Naive B cell (primary cell): ENCODE data around the gene FGFR3. TPM values are rescaled to one million over a fixed set of nuclear protein-coding genes. Genes with fewer than 3 reads are reported as not detected.

Experiments
- ATAC-seq, 2 donors: fragments of 150-1000 bp; cut with Tn5 transposase; 2 replicates each; pipeline ENCODE4 v1.10.0; 2021; ENCODE audit warnings: low read depth in 2 of 2, mild to moderate bottlenecking in 2 of 2, moderate library complexity in 2 of 2
- DNase-seq: peaks from one replicate; pipeline ENCODE4 v3.0.0; 2022
- H3K27ac Mint-ChIP-seq, 6 donors: one replicate each; pipeline ENCODE4 v1.8.0; 2020 to 2022; ENCODE audit warnings: mild to moderate bottlenecking in 6 of 6, mixed read lengths in 6 of 6, moderate library complexity in 5 of 6, inconsistent platforms in 2 of 6
- H3K27me3 Mint-ChIP-seq, 3 donors: one replicate each; pipeline ENCODE4 v1.8.0; 2021 to 2022; ENCODE audit warnings: mixed read lengths in 3 of 3, mild to moderate bottlenecking in 1 of 3
- H3K36me3 Mint-ChIP-seq, 2 donors: one replicate each; pipeline ENCODE4 v1.8.0; 2020 to 2022; ENCODE audit warnings: mixed read lengths in 2 of 2, inconsistent platforms in 1 of 2, mild to moderate bottlenecking in 1 of 2
- H3K4me1 Mint-ChIP-seq, 3 donors: one replicate each; pipeline ENCODE4 v1.8.0; 2020 to 2022; ENCODE audit warnings: mixed read lengths in 3 of 3, inconsistent platforms in 1 of 3, mild to moderate bottlenecking in 1 of 3, moderate library complexity in 1 of 3
- H3K4me3 Mint-ChIP-seq, 8 donors: one replicate each; pipeline ENCODE4 v1.8.0; 2020 to 2022; ENCODE audit warnings: mild to moderate bottlenecking in 8 of 8, mixed read lengths in 8 of 8, moderate library complexity in 8 of 8, inconsistent platforms in 2 of 8
- H3K9me3 Mint-ChIP-seq, 7 donors: one replicate each; pipeline ENCODE4 v1.8.0; 2020 to 2022; ENCODE audit warnings: mixed read lengths in 7 of 7, mild to moderate bottlenecking in 5 of 7, inconsistent platforms in 2 of 7, moderate library complexity in 1 of 7
- polyA plus RNA-seq, 6 donors: library from polyadenylated mRNA; unstranded; fragments of 300-500 nt; fragmentation: Illumina TruSeq; gene quantifications; one replicate each; pipeline ENCODE4 v1.2.3, GENCODE V29; 2021; ENCODE audit warnings: low read depth in 6 of 6

The FGFR3 gene
- polyA plus RNA-seq, 6 donors from 2014 or later, result 0.07 TPM; not detected in 5

GRCh38 chr4:1778642-1779392 is 14.3 kb upstream of the FGFR3 start:
- no peak for ATAC-seq
- Mint-ChIP-seq H3K36me3 (no peaks in the 10 kb centered on the region), H3K4me3 (no peak overlapping the region), H3K9me3 (no peaks in the 10 kb centered on the region), H3K27me3 (peaks cover 0 to 14% (median 0%) of the 10 kb centered on the region in 3 donors), H3K4me1 (peaks cover 0 to 4% (median 0%) of the 10 kb centered on the region in 3 donors), H3K27ac (no peak overlapping the region)
- DNase-seq, result no peak

- Mint-ChIP-seq H3K27me3 (peaks cover 0 to 5% (median 0%) of the 10 kb centered on the region in 3 donors), H3K4me1 (peaks cover 0 to 4% (median 0%) of the 10 kb centered on the region in 3 donors), H3K27ac (no peak overlapping the region), H3K4me3 (no peak overlapping the region), H3K36me3 (no peaks in the 10 kb centered on the region), H3K9me3 (no peaks in the 10 kb centered on the region)
- ATAC-seq, result no peak
- DNase-seq, result no peak
These were observed 13.3 kb upstream of the FGFR3 start for GRCh38 chr4:1779588-1780382.

DNA sequence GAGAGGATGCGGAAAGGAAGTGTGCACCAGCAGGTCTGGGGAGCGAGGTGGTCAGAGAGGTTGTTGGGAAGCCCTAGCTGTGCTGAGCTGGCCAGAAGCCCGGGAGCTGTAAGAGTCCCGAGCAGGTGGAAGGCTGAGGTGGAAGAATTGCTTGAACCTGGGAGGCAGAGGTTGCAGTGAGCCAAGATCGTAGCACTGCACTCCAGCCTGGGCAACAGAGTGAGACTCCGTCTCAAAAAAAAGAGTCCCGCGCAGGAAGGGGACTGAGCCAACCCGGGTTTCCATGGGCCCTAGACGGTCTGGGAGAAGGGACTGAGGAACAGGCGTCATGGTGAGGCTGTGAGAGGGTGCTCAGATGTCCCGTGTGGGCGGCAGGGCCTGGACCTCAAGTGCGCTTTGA is 12.7 kb upstream of the FGFR3 start:
- Mint-ChIP-seq H3K4me1 (peaks cover 0 to 4% (median 0%) of the 10 kb centered on the region in 3 donors), H3K4me3 (no peak overlapping the region), H3K9me3 (no peaks in the 10 kb centered on the region), H3K27me3 (peaks cover 0 to 5% (median 0%) of the 10 kb centered on the region in 3 donors), H3K36me3 (no peaks in the 10 kb centered on the region), H3K27ac (no peak overlapping the region)
- DNase-seq, result no peak
- no peak for ATAC-seq

GRCh38 chr4:1783015-1783414 is 10.1 kb upstream of the FGFR3 start:
- Mint-ChIP-seq H3K9me3 (no peaks in the 10 kb centered on the region), H3K27me3 (no peaks in the 10 kb centered on the region), H3K27ac (no peak overlapping the region), H3K4me3 (peak overlapping the region in 1 of 8 donors; percentile 53), H3K4me1 (no peaks in the 10 kb centered on the region), H3K36me3 (no peaks in the 10 kb centered on the region)
- ATAC-seq, result no peak
- no peak for DNase-seq

GRCh38 chr4:1783970-1784369 is 9.1 kb upstream of the FGFR3 start:
- no peaks in the 10 kb centered on the region for H3K27me3 Mint-ChIP-seq
- ATAC-seq (no peak), DNase-seq (no peak)
- H3K4me3 Mint-ChIP-seq, result no peak overlapping the region
- H3K9me3 Mint-ChIP-seq, result no peaks in the 10 kb centered on the region
- H3K36me3 Mint-ChIP-seq, result no peaks in the 10 kb centered on the region
- H3K27ac Mint-ChIP-seq, result no peak overlapping the region
- H3K4me1 Mint-ChIP-seq, result no peaks in the 10 kb centered on the region

DNA sequence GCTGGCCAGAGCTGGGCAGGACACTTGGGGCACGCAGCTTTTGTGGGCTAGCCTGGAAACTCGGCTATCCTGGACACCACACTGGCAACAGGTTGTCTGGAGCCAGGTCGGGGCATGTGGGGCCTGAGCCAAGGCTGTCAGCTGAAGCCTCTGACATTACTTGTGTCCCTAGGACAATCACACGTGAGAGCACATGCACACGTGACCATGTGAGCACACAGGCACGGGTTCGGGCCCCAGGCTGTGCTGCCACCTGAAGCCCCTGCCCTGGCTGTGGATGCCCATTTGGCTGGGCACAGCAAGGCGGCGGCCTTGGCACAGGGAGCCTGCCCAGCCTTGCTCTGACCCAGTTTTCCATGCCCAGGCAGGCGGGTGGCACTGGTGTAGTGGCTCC is 8.7 kb upstream of the FGFR3 start:
- Mint-ChIP-seq H3K27me3 (no peaks in the 10 kb centered on the region), H3K4me3 (no peak overlapping the region), H3K36me3 (no peaks in the 10 kb centered on the region), H3K9me3 (no peaks in the 10 kb centered on the region), H3K4me1 (no peaks in the 10 kb centered on the region), H3K27ac (no peak overlapping the region)
- no peak for DNase-seq
- no peak for ATAC-seq

GRCh38 chr4:1784789-1785591 is 8.1 kb upstream of the FGFR3 start:
- DNase-seq, result no peak
- no peaks in the 10 kb centered on the region for H3K4me1 Mint-ChIP-seq
- H3K27me3 Mint-ChIP-seq, result peaks cover 0 to under 1% (median 0%) of the 10 kb centered on the region in 3 donors
- no peak overlapping the region for H3K27ac Mint-ChIP-seq
- no peak for ATAC-seq
- no peaks in the 10 kb centered on the region for H3K36me3 Mint-ChIP-seq
- H3K9me3 Mint-ChIP-seq, result no peaks in the 10 kb centered on the region
- no peak overlapping the region for H3K4me3 Mint-ChIP-seq

GRCh38 chr4:1785592-1785991 is 7.5 kb upstream of the FGFR3 start:
- H3K27ac Mint-ChIP-seq, result no peak overlapping the region
- no peak for ATAC-seq

DNA sequence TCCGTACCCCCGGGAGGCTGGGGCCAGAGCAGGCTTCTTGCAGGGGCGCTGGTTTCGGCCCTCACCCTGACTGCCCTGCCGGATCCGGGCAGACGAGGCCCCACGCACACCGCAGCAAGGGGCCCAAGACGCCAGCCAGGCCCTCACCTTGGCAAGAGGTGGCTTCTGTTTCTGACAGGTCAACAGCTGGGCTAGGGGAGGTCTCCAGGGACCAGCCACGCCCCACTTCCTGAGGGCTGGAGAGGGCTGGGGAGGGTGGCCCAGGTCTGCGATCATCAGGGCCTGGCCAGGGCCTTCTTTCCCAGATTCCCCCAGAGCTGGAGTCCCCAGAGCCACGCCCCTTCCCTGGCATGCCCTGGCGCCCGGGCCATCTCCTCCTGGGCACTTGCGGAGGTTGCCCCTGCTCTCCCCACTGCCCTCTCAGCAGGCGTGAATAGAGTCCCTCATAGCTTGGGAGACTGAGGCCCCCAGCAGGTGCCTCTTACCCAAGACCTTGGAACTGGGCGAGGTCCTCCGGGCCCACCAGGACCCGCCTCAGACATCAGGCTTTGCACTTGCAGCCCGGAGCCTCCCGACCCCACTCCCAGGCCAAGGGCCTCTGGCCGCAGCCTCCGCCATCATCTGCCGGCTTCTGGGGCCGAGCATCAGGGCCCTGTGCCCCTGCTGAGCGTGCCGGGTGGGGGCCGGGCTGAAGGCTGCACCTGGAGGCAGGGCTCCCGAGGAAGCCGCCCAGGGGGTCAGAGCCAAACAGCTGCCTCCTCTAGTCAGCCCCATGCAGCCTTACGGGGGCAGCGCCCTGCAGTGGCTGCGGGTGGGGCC is 6.3 kb upstream of the FGFR3 start:
- Mint-ChIP-seq H3K4me3 (no peak overlapping the region), H3K36me3 (no peaks in the 10 kb centered on the region), H3K9me3 (no peaks in the 10 kb centered on the region), H3K4me1 (no peaks in the 10 kb centered on the region), H3K27me3 (peaks cover 0 to 11% (median 5%) of the 10 kb centered on the region in 3 donors), H3K27ac (no peak overlapping the region)
- DNase-seq (no peak), ATAC-seq (no peak)

More at GRCh38 chr4:1785592-1785991, 7.5 kb upstream of the FGFR3 start:
- no peaks in the 10 kb centered on the region for H3K9me3 Mint-ChIP-seq
- no peaks in the 10 kb centered on the region for H3K4me1 Mint-ChIP-seq
- no peak overlapping the region for H3K4me3 Mint-ChIP-seq
- DNase-seq, result no peak
- H3K27me3 Mint-ChIP-seq, result peaks cover 0 to 6% (median under 1%) of the 10 kb centered on the region in 3 donors
- H3K36me3 Mint-ChIP-seq, result no peaks in the 10 kb centered on the region

DNA sequence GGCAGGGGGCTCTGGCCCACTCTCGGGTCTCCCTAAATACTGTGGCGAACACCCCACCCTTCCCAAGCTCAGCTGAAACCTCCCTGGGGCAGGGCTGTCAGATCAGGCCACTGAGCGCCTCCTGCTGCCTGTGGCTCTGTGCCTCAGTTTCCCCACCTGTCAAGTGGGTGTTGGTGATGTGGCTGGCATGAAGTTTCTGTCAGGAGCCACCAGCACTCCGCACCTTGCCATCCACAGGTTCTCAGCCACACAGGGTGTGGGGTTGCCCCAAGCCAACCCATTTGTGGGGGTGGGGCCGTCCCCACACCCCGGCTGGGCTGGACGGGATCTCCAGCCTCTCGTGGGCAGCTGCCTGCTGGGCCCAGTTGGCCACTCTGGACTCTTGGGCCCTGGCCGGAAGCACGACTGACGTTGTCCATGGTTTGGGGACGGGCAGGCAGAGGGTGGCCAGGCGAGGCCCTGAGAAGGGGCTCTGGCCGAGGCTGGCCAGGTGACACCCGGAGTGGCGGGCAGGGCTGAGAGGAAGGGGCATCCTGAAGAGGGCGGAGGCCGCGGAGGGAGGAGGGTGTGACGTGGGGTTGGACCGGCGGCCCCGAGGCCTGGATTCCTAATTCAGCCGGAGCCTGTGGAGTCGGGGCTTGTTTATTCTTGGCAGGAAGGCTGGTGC is 5.5 kb upstream of the FGFR3 start:
- no peak overlapping the region for H3K4me3 Mint-ChIP-seq
- no peak for ATAC-seq
- no peaks in the 10 kb centered on the region for H3K36me3 Mint-ChIP-seq
- H3K27ac Mint-ChIP-seq, result no peak overlapping the region
- DNase-seq, result no peak
- H3K9me3 Mint-ChIP-seq, result no peaks in the 10 kb centered on the region
- no peaks in the 10 kb centered on the region for H3K4me1 Mint-ChIP-seq
- peaks cover 0 to 14% (median 5%) of the 10 kb centered on the region in 3 donors for H3K27me3 Mint-ChIP-seq

GRCh38 chr4:1788254-1788973 is 4.7 kb upstream of the FGFR3 start:
- Mint-ChIP-seq H3K9me3 (no peaks in the 10 kb centered on the region), H3K4me3 (no peak overlapping the region), H3K27me3 (peaks cover 0 to 14% (median 5%) of the 10 kb centered on the region in 3 donors), H3K36me3 (no peaks in the 10 kb centered on the region), H3K27ac (no peak overlapping the region), H3K4me1 (no peaks in the 10 kb centered on the region)
- ATAC-seq (no peak), DNase-seq (no peak)

DNA sequence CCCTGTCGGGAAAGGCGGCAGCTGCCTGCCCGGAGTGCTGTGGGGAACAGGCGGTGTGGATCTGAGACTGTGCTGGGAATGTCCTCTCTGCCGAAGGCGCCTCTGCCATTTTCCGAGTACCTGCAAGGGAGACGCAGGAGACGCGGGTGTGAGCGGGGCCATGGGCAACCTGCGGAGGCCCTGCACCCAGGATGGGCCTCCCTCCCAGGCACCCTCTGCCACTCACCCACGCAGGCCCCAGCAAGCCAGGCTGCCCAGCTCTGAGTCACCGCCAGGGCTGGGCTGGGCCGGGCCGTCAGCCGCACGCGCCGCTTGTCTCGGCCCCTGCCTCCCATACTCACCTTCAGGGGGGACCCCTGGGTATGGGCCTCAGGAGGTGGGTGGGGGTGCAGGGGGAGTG is 3.5 kb upstream of the FGFR3 start:
- H3K9me3 Mint-ChIP-seq, result no peaks in the 10 kb centered on the region
- peak overlapping the region in 1 of 8 donors; percentile 60 for H3K4me3 Mint-ChIP-seq
- H3K36me3 Mint-ChIP-seq, result no peaks in the 10 kb centered on the region
- peaks cover 0 to 14% (median 5%) of the 10 kb centered on the region in 3 donors for H3K27me3 Mint-ChIP-seq
- H3K4me1 Mint-ChIP-seq, result no peaks in the 10 kb centered on the region
- ATAC-seq (no peak), DNase-seq (no peak)
- no peak overlapping the region for H3K27ac Mint-ChIP-seq
